Mesenchymal stem cell (in vitro differentiated cells and primary cell): ENCODE data around the gene RBM15.

ENCODE experiments used
- DNase-seq: peaks from one replicate; pipeline ENCODE4 v3.0.0-alpha.2; 2013
- H2AFZ ChIP-seq: one replicate; pipeline ENCODE4 v1.6.1; 2013; ENCODE audit warnings: low read depth, mild to moderate bottlenecking, control low read depth, inconsistent platforms, low read length, moderate library complexity
- H2AK5ac ChIP-seq: 2 replicates; pipeline ENCODE4 v1.6.1; 2013; ENCODE audit warnings: low read length, moderate library complexity, mild to moderate bottlenecking, inconsistent platforms; ENCODE audit not compliant: severe bottlenecking
- H2BK120ac ChIP-seq: one replicate; pipeline ENCODE4 v1.6.1; 2013; ENCODE audit warnings: low read depth, mild to moderate bottlenecking, inconsistent platforms, low read length, moderate library complexity
- H2BK12ac ChIP-seq, 2 experiments: one replicate each; pipeline ENCODE4 v1.6.1; 2013; ENCODE audit warnings: inconsistent platforms in 2 of 2, low read length in 2 of 2, mild to moderate bottlenecking in 2 of 2, moderate library complexity in 2 of 2, control low read depth in 1 of 2
- H2BK15ac ChIP-seq: one replicate; pipeline ENCODE4 v1.6.1; 2013; ENCODE audit warnings: mild to moderate bottlenecking, low read depth, inconsistent platforms; ENCODE audit not compliant: poor library complexity, severe bottlenecking
- H2BK5ac ChIP-seq: 2 replicates; pipeline ENCODE4 v1.6.1; 2013; ENCODE audit warnings: low read depth, mild to moderate bottlenecking, low read length, control low read depth, inconsistent platforms; ENCODE audit not compliant: poor library complexity, severe bottlenecking
- H3K14ac ChIP-seq, 2 experiments: one replicate each; pipeline ENCODE4 v1.6.1; 2013; ENCODE audit warnings: inconsistent platforms in 2 of 2, low read length in 2 of 2, control low read depth in 1 of 2, mild to moderate bottlenecking in 1 of 2, moderate library complexity in 1 of 2
- H3K18ac ChIP-seq, 2 experiments: one replicate each; pipeline ENCODE4 v1.6.1; 2013; ENCODE audit warnings: inconsistent platforms in 2 of 2, low read length in 2 of 2, control low read depth in 1 of 2, low read depth in 1 of 2, mild to moderate bottlenecking in 1 of 2
- H3K23ac ChIP-seq, 2 experiments: one replicate each; pipeline ENCODE4 v1.6.1; 2013; ENCODE audit warnings: inconsistent platforms in 2 of 2, low read length in 2 of 2, mild to moderate bottlenecking in 2 of 2, moderate library complexity in 2 of 2, control low read depth in 1 of 2
- H3K27ac ChIP-seq: 2 replicates; pipeline ENCODE4 v1.5.1; 2013; ENCODE audit warnings: mild to moderate bottlenecking, moderate library complexity, low read length, control low read depth, inconsistent platforms; ENCODE audit not compliant: poor library complexity, severe bottlenecking
- H3K27me3 ChIP-seq, 2 experiments: 2 replicates each; pipeline versions ENCODE4 v1.6.1 to v1.7.0; 2013; ENCODE audit warnings: low read length in 2 of 2, mild to moderate bottlenecking in 2 of 2, moderate library complexity in 2 of 2, control low read depth in 1 of 2, inconsistent platforms in 1 of 2; ENCODE audit not compliant: control insufficient read depth in 1 of 2, insufficient read depth in 1 of 2
- H3K36me3 ChIP-seq, 2 experiments: 2 replicates each; pipeline versions ENCODE4 v1.6.1 to v1.7.0; 2013; ENCODE audit warnings: low read length in 2 of 2, control low read depth in 1 of 2, inconsistent platforms in 1 of 2, low read depth in 1 of 2, mild to moderate bottlenecking in 1 of 2; ENCODE audit not compliant: insufficient read depth in 2 of 2, control insufficient read depth in 1 of 2
- H3K4ac ChIP-seq, 2 experiments: one replicate each; pipeline ENCODE4 v1.6.1; 2013; ENCODE audit warnings: inconsistent platforms in 2 of 2, low read length in 2 of 2, mild to moderate bottlenecking in 2 of 2, moderate library complexity in 2 of 2, control low read depth in 1 of 2, low read depth in 1 of 2
- H3K4me1 ChIP-seq: 2 replicates; pipeline ENCODE4 v1.6.1; 2013; ENCODE audit warnings: low read depth, low read length, control low read depth; ENCODE audit not compliant: control insufficient read depth, insufficient read depth
- H3K4me2 ChIP-seq: 2 replicates; pipeline ENCODE4 v1.6.1; 2013; ENCODE audit warnings: low read length, mild to moderate bottlenecking, inconsistent platforms; ENCODE audit not compliant: poor library complexity, severe bottlenecking
- H3K4me3 ChIP-seq, 2 experiments: 2 replicates each; pipeline versions ENCODE4 v1.5.1 to v1.7.0; 2013; ENCODE audit warnings: low read length in 2 of 2, mild to moderate bottlenecking in 2 of 2, control low read depth in 1 of 2, low read depth in 1 of 2; ENCODE audit not compliant: insufficient read depth in 1 of 2
- H3K79me1 ChIP-seq: replicated peaks from 2 replicates; pipeline ENCODE4 v1.6.1; 2013; ENCODE audit warnings: mild to moderate bottlenecking, control low read depth, low read length, inconsistent platforms; ENCODE audit not compliant: poor library complexity, severe bottlenecking
- H3K9ac ChIP-seq: 2 replicates; pipeline ENCODE4 v1.7.0; 2013; ENCODE audit warnings: mild to moderate bottlenecking, low read length, moderate library complexity
- H3K9me3 ChIP-seq: 2 replicates; pipeline ENCODE4 v1.7.0; 2013; ENCODE audit warnings: mild to moderate bottlenecking, low read length; ENCODE audit not compliant: control insufficient read depth
- H4K8ac ChIP-seq: one replicate; pipeline ENCODE4 v1.6.1; 2013; ENCODE audit warnings: inconsistent platforms, mild to moderate bottlenecking, low read length, moderate library complexity
- H4K91ac ChIP-seq: one replicate; pipeline ENCODE4 v1.6.1; 2013; ENCODE audit warnings: mild to moderate bottlenecking, low read length, inconsistent platforms
- WGBS: methylation state at CpG from one replicate; pipeline ENCODE4 v1.1.7; 2013; ENCODE audit warnings: mixed read lengths; 5-methylcytosine and 5-hydroxymethylcytosine counted together

Gene RBM15

DNA sequence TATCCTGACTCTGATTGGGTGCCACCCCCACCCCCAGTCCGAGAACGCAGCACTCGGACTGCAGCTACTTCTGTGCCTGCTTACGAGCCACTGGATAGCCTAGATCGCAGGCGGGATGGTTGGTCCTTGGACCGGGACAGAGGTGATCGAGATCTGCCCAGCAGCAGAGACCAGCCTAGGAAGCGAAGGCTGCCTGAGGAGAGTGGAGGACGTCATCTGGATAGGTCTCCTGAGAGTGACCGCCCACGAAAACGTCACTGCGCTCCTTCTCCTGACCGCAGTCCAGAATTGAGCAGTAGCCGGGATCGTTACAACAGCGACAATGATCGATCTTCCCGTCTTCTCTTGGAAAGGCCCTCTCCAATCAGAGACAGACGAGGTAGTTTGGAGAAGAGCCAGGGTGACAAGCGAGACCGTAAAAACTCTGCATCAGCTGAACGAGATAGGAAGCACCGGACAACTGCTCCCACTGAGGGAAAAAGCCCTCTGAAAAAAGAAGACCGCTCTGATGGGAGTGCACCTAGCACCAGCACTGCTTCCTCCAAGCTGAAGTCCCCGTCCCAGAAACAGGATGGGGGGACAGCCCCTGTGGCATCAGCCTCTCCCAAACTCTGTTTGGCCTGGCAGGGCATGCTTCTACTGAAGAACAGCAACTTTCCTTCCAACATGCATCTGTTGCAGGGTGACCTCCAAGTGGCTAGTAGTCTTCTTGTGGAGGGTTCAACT, 2.1 kb downstream of the RBM15 start:
- Histone ChIP-seq H3K18ac (no peak overlapping the region), H3K4me3 (peak overlapping the region in 1 of 2 experiments; percentile 93), H3K79me1 (peaks cover 2% of the 10 kb centered on the region), H3K4ac (no peak overlapping the region), H2BK120ac (no peak overlapping the region), H3K27ac (no peak overlapping the region), H2BK15ac (no peak overlapping the region), H4K8ac (no peak overlapping the region), H4K91ac (no peak overlapping the region), H3K4me2 (no peak overlapping the region), H3K36me3 (peaks cover 19 to 57% of the 10 kb centered on the region in 2 experiments), H2AK5ac (no peak overlapping the region), H3K23ac (peak overlapping the region in 1 of 2 experiments; percentile 56), H3K4me1 (peaks cover 21% of the 10 kb centered on the region), H3K14ac (no peak overlapping the region), H3K27me3 (no peaks in the 10 kb centered on the region), H2BK5ac (no peak overlapping the region), H3K9me3 (no peaks in the 10 kb centered on the region), H2BK12ac (no peak overlapping the region), H2AFZ (no peak overlapping the region), H3K9ac (no peak overlapping the region)
- DNase-seq = no peak
- WGBS = 92% methylated on average over 27 of the region's 27 CpGs

GRCh38 chr1:110341872-110342331, 2.7 kb downstream of the RBM15 start:
- Histone ChIP-seq H2AK5ac (no peak overlapping the region), H3K27me3 (no peaks in the 10 kb centered on the region), H2AFZ (no peak overlapping the region), H3K4me2 (peak overlapping the region; percentile 51), H2BK15ac (no peak overlapping the region), H3K4me1 (peaks cover 21% of the 10 kb centered on the region), H4K91ac (no peak overlapping the region), H2BK12ac (no peak overlapping the region), H2BK5ac (no peak overlapping the region), H3K4ac (no peak overlapping the region), H3K4me3 (peak overlapping the region in 1 of 2 experiments; percentile 93), H3K14ac (no peak overlapping the region), H3K27ac (no peak overlapping the region), H3K9ac (peak overlapping the region; percentile 70), H4K8ac (no peak overlapping the region), H2BK120ac (no peak overlapping the region), H3K36me3 (peaks cover 23 to 63% of the 10 kb centered on the region in 2 experiments), H3K79me1 (peaks cover 2% of the 10 kb centered on the region), H3K18ac (no peak overlapping the region), H3K9me3 (no peaks in the 10 kb centered on the region), H3K23ac (peak overlapping the region in 1 of 2 experiments; percentile 56)
- 78% methylated on average over 9 of the region's 9 CpGs for WGBS
- no peak for DNase-seq

DNA sequence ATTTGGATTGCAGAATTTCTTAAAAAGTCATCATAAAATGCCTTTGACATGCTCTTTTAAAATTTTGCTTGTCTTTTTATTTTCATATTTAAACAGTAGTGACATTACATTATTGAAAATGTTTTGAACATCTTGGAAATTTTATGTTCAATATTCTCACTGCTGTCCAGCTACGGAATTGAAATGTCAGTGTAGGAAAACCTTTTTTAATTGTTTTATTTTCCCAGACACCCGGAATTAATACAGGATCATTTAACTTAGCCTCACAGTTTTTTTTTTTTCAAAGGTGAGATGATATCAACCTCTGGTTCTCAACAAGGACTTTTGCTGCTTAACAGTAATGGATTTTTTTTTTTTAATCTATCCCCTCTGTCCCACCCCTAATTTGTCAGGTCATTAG, 4.1 kb downstream of the RBM15 start:
- H2AFZ ChIP-seq = no peak overlapping the region
- H3K79me1 ChIP-seq = no peaks in the 10 kb centered on the region
- 94% methylated on average over 2 of the region's 2 CpGs for WGBS
- no peak overlapping the region for H3K4me2 ChIP-seq
- no peak for DNase-seq
- H3K36me3 ChIP-seq = peaks cover 27 to 72% of the 10 kb centered on the region in 2 experiments
- H4K8ac ChIP-seq = no peak overlapping the region
- H3K27me3 ChIP-seq = no peaks in the 10 kb centered on the region
- no peak overlapping the region for H2BK15ac ChIP-seq
- no peak overlapping the region for H3K23ac ChIP-seq
- H3K18ac ChIP-seq = no peak overlapping the region
- peak overlapping the region; percentile 70 for H3K9ac ChIP-seq
- peaks cover 22% of the 10 kb centered on the region for H3K4me1 ChIP-seq
- H3K14ac ChIP-seq = no peak overlapping the region
- no peaks in the 10 kb centered on the region for H3K9me3 ChIP-seq
- H3K4ac ChIP-seq = no peak overlapping the region
- H2AK5ac ChIP-seq = no peak overlapping the region
- H3K27ac ChIP-seq = no peak overlapping the region
- H3K4me3 ChIP-seq = peak overlapping the region in 1 of 2 experiments; percentile 93
- no peak overlapping the region for H2BK5ac ChIP-seq
- no peak overlapping the region for H2BK12ac ChIP-seq
- no peak overlapping the region for H2BK120ac ChIP-seq
- no peak overlapping the region for H4K91ac ChIP-seq

GRCh38 chr1:110344152-110344551, 5.0 kb downstream of the RBM15 start:
- H2BK12ac ChIP-seq = no peak overlapping the region
- WGBS = no CpG with 5 or more reads among the region's 3 CpGs
- H4K91ac ChIP-seq = no peak overlapping the region
- H4K8ac ChIP-seq = no peak overlapping the region
- peaks cover 27 to 72% of the 10 kb centered on the region in 2 experiments for H3K36me3 ChIP-seq
- H3K14ac ChIP-seq = no peak overlapping the region
- H3K4me3 ChIP-seq = peak overlapping the region in 1 of 2 experiments; percentile 2
- H2BK5ac ChIP-seq = no peak overlapping the region
- H3K4me2 ChIP-seq = no peak overlapping the region
- H3K4me1 ChIP-seq = peaks cover 22% of the 10 kb centered on the region
- no peaks in the 10 kb centered on the region for H3K9me3 ChIP-seq
- DNase-seq = no peak
- no peak overlapping the region for H2AFZ ChIP-seq
- no peak overlapping the region for H3K23ac ChIP-seq
- no peak overlapping the region for H2BK120ac ChIP-seq
- H3K27me3 ChIP-seq = no peaks in the 10 kb centered on the region
- H3K79me1 ChIP-seq = no peaks in the 10 kb centered on the region
- no peak overlapping the region for H3K18ac ChIP-seq
- no peak overlapping the region for H2AK5ac ChIP-seq
- no peak overlapping the region for H3K4ac ChIP-seq
- no peak overlapping the region for H3K27ac ChIP-seq
- H3K9ac ChIP-seq = peak overlapping the region; percentile 70
- H2BK15ac ChIP-seq = no peak overlapping the region
